G401.6 (cell line): ENCODE data around the gene POU2AF1.
A peak's percentile ranks its signal among the peaks of the same experiment; 100 is the strongest.

Source experiments
- FAIRE-seq: peaks from 2 replicates; lab custom pipeline; 2012; peaks lifted over from hg19 to GRCh38; lab: Jason Lieb, UNC

POU2AF1 gene

GRCh38 chr11:111360150-111361043 is 18.7 kb downstream of the POU2AF1 start:
- no peak for FAIRE-seq

DNA sequence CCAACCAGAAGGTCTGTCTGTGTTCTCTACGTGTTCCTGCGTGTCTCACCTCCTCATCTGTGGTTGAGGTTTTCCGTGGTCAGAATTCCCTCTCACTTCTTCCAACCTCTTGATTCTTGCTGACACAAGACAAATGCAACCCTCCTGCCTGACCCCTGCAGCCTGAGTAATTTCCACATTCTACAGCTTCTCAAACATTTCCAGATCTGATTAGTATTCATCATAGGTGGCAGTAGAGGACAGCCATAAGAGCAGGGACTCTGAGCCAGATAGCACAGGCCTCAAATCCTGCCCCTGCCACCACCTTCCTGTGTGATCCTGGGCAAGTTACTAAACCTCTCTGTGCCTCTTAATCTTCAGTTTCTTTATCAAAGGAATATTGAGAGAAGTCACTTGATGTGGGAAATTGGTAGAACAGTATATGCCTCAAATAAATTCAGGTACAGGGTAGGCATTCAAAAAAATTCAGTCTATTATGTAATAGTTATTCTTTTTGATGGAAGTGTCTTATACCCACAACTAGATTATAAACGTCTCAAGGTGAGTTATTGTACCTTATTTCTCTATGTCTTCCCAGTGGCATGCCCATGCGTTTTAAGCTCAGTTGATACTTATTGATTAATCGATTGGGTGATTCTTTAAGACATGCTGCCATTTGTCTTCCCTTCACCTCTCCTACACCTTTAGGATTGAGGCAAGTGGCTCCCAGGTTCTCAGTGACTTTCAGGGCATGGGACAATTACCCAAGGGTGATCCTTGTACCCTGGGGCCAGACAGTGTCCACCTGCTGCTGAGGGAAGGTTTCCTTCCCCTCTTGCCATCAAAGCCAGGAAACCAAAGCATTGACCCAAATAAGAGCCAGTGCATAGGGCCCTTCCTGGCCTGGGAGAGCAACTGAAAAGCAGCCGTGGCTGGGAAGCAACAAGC is 19.6 kb downstream of the POU2AF1 start:
- no peak for FAIRE-seq

DNA sequence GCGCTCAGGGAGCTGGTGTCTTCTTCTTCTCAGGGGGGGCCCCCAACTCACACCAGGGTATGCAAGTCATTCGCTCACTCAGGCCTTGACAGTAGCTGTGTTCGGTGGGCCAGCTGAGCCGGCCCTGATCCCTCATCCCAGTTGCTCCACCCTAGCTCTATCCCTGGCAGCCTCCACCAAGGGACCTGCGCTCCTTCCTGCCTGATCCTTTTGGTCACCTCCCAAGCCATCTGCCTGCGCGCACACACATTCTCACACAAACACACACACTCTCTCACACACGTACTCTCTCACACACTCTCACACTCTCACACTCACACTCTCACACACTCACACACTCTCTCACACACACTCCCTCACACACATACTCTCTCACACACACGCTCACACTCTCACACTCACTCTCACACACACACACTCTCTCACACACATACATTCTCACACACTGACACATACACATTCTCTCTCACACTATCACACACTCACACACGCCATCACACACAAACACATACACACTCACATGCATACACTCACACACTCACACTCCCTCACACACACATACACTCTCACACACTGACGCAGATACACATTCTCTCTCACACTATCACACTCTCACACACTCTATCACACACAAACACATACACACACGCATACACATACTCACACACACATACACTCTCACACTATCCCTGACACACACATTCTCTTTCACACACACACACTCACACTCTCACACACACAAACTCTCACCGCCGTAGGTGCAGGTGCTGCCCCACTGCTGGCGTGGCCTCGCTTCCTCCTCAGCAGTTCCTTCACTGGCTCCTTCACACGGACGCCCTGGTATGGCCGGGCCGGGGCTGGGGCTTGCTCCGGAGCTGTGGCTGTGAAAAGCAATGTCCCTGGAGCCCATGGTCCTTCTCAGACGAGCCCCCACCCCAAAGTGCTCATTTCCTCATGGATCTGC is 20.8 kb downstream of the POU2AF1 start:
- no peak for FAIRE-seq

- FAIRE-seq: no peak
Observed at GRCh38 chr11:111357150-111358037, 21.7 kb downstream of the POU2AF1 start.

DNA sequence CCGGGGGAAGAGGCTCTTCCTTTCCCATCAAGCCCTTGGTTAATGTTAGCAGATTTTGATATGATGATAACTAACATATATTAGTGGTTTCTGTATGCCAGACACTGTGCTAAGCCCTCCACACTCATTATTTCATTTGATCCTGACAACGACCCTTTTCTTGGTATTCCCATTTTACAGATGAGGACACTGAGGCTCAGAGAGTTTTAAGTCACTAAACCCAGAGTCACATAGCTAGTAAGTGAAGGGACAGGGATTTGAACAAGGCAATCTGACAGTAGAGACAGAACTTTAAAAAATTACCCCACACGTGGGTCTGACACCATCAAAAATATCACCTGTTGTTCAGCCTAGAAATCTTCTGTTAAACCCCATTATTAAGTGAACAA is 22.4 kb downstream of the POU2AF1 start:
- no peak for FAIRE-seq

GRCh38 chr11:111355956-111356659 is 23.0 kb downstream of the POU2AF1 start:
- no peak for FAIRE-seq

DNA sequence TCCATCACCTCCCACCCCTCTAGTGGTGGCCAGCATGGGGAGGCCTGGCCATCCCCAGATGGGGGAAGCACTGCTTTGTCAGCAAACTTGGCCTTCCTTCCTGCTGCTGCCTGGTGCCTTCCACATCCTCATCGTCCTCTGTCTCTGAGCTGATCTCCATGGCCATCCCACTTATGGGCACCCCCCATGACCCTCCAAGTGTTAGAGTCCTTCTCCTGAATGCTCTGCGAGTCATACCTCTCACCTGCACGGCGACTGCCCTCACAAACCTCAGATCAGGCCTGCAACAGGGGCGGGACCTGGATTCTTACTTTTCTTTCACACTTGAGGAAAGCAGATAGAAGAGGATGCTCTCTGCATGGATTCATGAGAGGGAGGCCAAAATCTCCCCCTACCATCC is 24.0 kb downstream of the POU2AF1 start:
- no peak for FAIRE-seq

DNA sequence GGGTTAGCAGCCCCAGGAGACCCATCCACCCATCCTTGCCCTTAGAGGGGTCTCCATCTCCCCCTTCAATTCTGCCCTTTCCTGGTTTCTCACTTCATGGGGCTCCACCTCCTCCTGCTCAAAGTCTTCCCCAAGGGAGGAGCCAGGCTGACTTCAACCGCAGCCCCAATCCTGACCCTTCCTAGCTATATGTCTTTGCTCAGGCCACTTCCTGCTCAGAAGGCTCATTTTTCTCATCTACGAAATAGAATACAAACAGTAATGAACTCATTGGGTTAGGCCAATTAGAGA is 24.5 kb downstream of the POU2AF1 start:
- no peak for FAIRE-seq

DNA sequence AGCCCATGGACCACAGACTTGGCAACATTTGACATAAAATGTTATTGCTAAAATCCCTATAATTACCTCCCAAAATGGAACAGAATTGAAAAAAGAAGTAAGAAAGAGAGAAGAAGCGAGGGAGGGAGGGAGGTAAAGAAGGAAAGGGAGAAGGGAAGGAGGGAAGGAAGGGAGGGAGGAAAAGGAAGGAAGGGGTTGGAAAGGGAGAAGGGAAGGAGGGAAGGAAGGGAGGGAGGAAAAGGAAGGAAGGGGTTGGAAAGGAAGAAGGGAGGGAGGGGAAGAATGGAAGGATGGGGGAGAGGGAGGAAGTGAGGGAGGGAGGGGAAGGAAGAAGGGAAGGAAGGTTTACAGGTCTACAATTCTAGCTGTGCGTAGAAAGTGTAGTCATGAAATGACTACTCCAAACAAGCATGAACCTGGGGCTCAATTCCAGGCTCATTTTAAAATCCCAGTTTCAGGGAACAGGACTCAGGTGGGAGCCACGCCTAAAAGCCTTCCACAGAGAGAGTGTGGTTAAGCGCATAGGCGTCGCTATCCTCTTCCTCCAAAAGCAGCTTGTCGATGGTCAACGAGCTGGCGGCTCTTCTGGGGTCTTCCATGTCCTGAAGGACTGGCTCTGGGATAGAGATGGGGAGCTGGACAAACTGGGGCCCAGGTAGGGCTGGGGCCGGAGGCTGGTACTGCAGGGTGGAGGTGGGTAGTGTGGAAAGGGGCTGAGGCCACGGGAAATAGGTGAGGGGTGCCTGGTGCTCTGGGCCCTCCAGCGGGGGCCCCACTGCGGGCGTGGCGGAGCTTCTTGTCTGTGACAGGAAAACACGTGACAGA is 25.1 kb downstream of the POU2AF1 start:
- FAIRE-seq: no peak

- no peak for FAIRE-seq
Observed at GRCh38 chr11:111352935-111353710, 26.0 kb downstream of the POU2AF1 start.

DNA sequence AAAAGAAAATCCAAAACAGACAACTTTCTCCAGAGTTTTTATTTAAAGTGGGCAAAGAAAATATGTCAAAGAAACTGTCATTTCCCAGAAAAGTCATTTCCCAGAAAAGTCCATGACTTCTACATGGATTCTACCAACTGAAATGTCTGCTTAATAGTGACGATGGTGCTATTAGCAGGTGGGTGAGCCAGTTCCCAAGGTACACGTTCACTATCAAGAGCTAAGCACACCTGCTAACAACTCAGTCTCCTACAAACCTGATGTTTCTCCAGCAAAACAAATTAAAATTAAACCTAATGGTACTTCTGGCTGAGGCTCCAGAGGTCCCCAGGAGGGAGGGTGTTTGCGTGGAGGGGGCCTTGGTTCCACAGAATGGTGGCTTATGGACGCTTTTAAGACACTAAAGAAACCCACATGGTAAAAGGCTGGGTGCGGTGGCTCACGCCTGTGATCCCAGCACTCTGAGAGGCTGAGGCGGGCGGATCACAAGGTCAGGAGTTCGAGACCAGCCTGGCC is 26.8 kb downstream of the POU2AF1 start:
- no peak for FAIRE-seq

- no peak for FAIRE-seq
Observed at GRCh38 chr11:111351374-111352055, 27.6 kb downstream of the POU2AF1 start.

GRCh38 chr11:111350811-111351210 is 28.3 kb downstream of the POU2AF1 start:
- no peak for FAIRE-seq

GRCh38 chr11:111349191-111349695 is 29.8 kb downstream of the POU2AF1 start:
- no peak for FAIRE-seq

GRCh38 chr11:111348147-111348546 is 30.9 kb downstream of the POU2AF1 start:
- FAIRE-seq: peak; percentile 95

DNA sequence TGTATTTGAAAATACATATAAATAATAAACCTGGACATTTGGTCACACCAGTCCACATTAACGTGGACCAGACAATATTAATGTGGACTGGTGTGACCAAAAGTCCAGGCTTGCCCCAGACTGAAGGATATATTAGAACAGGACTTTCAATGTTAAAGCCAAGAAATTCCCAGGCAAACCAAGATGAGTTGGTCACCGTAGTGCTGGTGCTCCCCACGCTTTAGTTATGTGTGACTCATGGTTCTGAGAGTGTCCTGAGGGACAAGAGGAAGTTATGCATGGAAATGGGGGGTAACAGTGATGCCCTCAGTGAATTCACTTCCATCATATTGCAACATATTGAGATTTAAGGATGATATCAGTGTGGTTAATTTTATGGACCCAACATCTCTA is 31.4 kb downstream of the POU2AF1 start:
- no peak for FAIRE-seq

- no peak for FAIRE-seq
Observed at GRCh38 chr11:111347002-111347722, 31.9 kb downstream of the POU2AF1 start.
